H9 (cell line): Measurements from ENCODE around the gene GATAD2B. TPM values are rescaled to one million over a fixed set of nuclear protein-coding genes. Genes with fewer than 3 reads are reported as not detected.

Source experiments
- DNase-seq: peaks from one replicate; pipeline ENCODE4 v3.0.0-alpha.2; 2017
- H2AFZ ChIP-seq: one replicate; pipeline ENCODE4 v1.6.1; 2013; ENCODE audit warnings: mild to moderate bottlenecking, low read length, control low read depth, moderate library complexity
- H2AK5ac ChIP-seq: 2 replicates; pipeline ENCODE4 v1.6.1; 2013; ENCODE audit warnings: low read length, control low read depth, mixed read lengths; ENCODE audit not compliant: insufficient read length
- H2BK120ac ChIP-seq: one replicate; pipeline ENCODE4 v1.6.1; 2013; ENCODE audit warnings: low read depth, mild to moderate bottlenecking, low read length, control low read depth, inconsistent platforms; ENCODE audit not compliant: poor library complexity, severe bottlenecking
- H2BK12ac ChIP-seq: 2 replicates; pipeline ENCODE4 v1.6.1; 2013; ENCODE audit warnings: low read length, control low read depth, mixed read lengths, low read depth; ENCODE audit not compliant: insufficient read length
- H2BK15ac ChIP-seq: 2 replicates; pipeline ENCODE4 v1.6.1; 2013; ENCODE audit warnings: low read depth, low read length, control low read depth
- H2BK20ac ChIP-seq: one replicate; pipeline ENCODE4 v1.6.1; 2013; ENCODE audit warnings: low read depth, mild to moderate bottlenecking, low read length, control low read depth, inconsistent platforms; ENCODE audit not compliant: poor library complexity, severe bottlenecking
- H2BK5ac ChIP-seq: 2 replicates; pipeline ENCODE4 v1.6.1; 2013; ENCODE audit warnings: low read length, control low read depth, mixed read lengths; ENCODE audit not compliant: insufficient read length
- H3K14ac ChIP-seq: 2 replicates; pipeline ENCODE4 v1.6.1; 2013; ENCODE audit warnings: low read length, control low read depth; ENCODE audit not compliant: insufficient read depth
- H3K18ac ChIP-seq: 2 replicates; pipeline ENCODE4 v1.6.1; 2013; ENCODE audit warnings: low read depth, mild to moderate bottlenecking, mixed read lengths, low read length, control low read depth; ENCODE audit not compliant: insufficient read length
- H3K23ac ChIP-seq: 2 replicates; pipeline ENCODE4 v1.6.1; 2013; ENCODE audit warnings: low read length, control low read depth, mixed read lengths, low read depth; ENCODE audit not compliant: insufficient read length
- H3K23me2 ChIP-seq: 2 replicates; pipeline ENCODE4 v1.6.1; 2013; ENCODE audit warnings: low read depth, mild to moderate bottlenecking, mixed read lengths, low read length, control low read depth; ENCODE audit not compliant: insufficient read length, poor library complexity, severe bottlenecking
- H3K27ac ChIP-seq: 2 replicates; pipeline ENCODE4 v1.5.1; 2013; ENCODE audit warnings: low read length, control low read depth, mixed read lengths, low read depth; ENCODE audit not compliant: insufficient read length
- H3K27me3 ChIP-seq: 2 replicates; pipeline ENCODE4 v1.6.1; 2013; ENCODE audit warnings: low read length, control low read depth, inconsistent platforms; ENCODE audit not compliant: insufficient read depth
- H3K4ac ChIP-seq: 2 replicates; pipeline ENCODE4 v1.6.1; 2013; ENCODE audit warnings: low read depth, mild to moderate bottlenecking, control low read depth, inconsistent platforms, low read length, moderate library complexity
- H3K4me1 ChIP-seq: 2 replicates; pipeline ENCODE4 v1.6.1; 2013; ENCODE audit warnings: low read length, control low read depth, inconsistent platforms; ENCODE audit not compliant: insufficient read depth
- H3K4me2 ChIP-seq: 2 replicates; pipeline ENCODE4 v1.6.1; 2013; ENCODE audit warnings: low read length, control low read depth, mixed read lengths; ENCODE audit not compliant: insufficient read length, insufficient read depth
- H3K56ac ChIP-seq: 2 replicates; pipeline ENCODE4 v1.6.1; 2013; ENCODE audit warnings: low read depth, mild to moderate bottlenecking, mixed read lengths, low read length, control low read depth; ENCODE audit not compliant: insufficient read length
- H3K79me1 ChIP-seq: 2 replicates; pipeline ENCODE4 v1.6.1; 2013; ENCODE audit warnings: low read depth, mild to moderate bottlenecking, moderate library complexity, low read length, control low read depth, inconsistent platforms; ENCODE audit not compliant: insufficient read depth, poor library complexity, severe bottlenecking
- H3K79me2 ChIP-seq: 2 replicates; pipeline ENCODE4 v1.6.1; 2013; ENCODE audit warnings: low read length, control low read depth, inconsistent platforms; ENCODE audit not compliant: insufficient read depth
- H3K9ac ChIP-seq: 2 replicates; pipeline ENCODE4 v1.6.1; 2013; ENCODE audit warnings: low read length, control low read depth, mixed read lengths; ENCODE audit not compliant: insufficient read length; ENCODE audit errors: extremely low read depth
- H3K9me3 ChIP-seq: one replicate; pipeline ENCODE4 v1.6.1; 2013; ENCODE audit warnings: low read depth, low read length, inconsistent platforms; ENCODE audit not compliant: control insufficient read depth
- H3T11ph ChIP-seq: one replicate; pipeline ENCODE4 v1.6.1; 2013; ENCODE audit warnings: mild to moderate bottlenecking, low read length, control low read depth, inconsistent platforms
- H4K20me1 ChIP-seq: one replicate; pipeline ENCODE4 v1.6.1; 2013; ENCODE audit not compliant: control insufficient read depth, insufficient read length, insufficient read depth
- H4K5ac ChIP-seq: 2 replicates; pipeline ENCODE4 v1.6.1; 2013; ENCODE audit warnings: low read depth, mild to moderate bottlenecking, mixed read lengths, low read length, control low read depth; ENCODE audit not compliant: insufficient read length
- H4K8ac ChIP-seq: replicated peaks from 2 replicates; pipeline ENCODE4 v1.6.1; 2013; ENCODE audit warnings: low read length, control low read depth, mixed read lengths, low read depth; ENCODE audit not compliant: insufficient read length
- H4K91ac ChIP-seq: 2 replicates; pipeline ENCODE4 v1.6.1; 2013; ENCODE audit warnings: low read depth, mild to moderate bottlenecking, moderate library complexity, mixed read lengths, low read length, control low read depth; ENCODE audit not compliant: insufficient read length
- H3K27ac Mint-ChIP-seq, 3 experiments: 2 replicates in 2 of 3; 3 replicates in 1 of 3; pipeline ENCODE4 v1.8.0; 2020 to 2021; ENCODE audit warnings: mixed read lengths in 3 of 3, mild to moderate bottlenecking in 1 of 3, moderate library complexity in 1 of 3
- H3K27me3 Mint-ChIP-seq: 2 replicates; pipeline ENCODE4 v1.8.0; 2021; ENCODE audit warnings: low read depth, mild to moderate bottlenecking, moderate library complexity, mixed read lengths
- H3K36me3 Mint-ChIP-seq, 3 experiments: 2 replicates in 2 of 3; 3 replicates in 1 of 3; pipeline ENCODE4 v1.8.0; 2020 to 2021; ENCODE audit warnings: low read depth in 3 of 3, mixed read lengths in 3 of 3; ENCODE audit not compliant: insufficient read depth in 1 of 3
- H3K4me1 Mint-ChIP-seq, 2 experiments: 2 replicates each; pipeline ENCODE4 v1.8.0; 2020; ENCODE audit warnings: mixed read lengths in 2 of 2
- H3K4me3 Mint-ChIP-seq, 2 experiments: 2 replicates in 1 of 2; 3 replicates in 1 of 2; pipeline ENCODE4 v1.8.0; 2020 to 2021; ENCODE audit warnings: mild to moderate bottlenecking in 2 of 2, mixed read lengths in 2 of 2, moderate library complexity in 1 of 2
- H3K9me3 Mint-ChIP-seq, 2 experiments: 2 replicates in 1 of 2; 3 replicates in 1 of 2; pipeline ENCODE4 v1.8.0; 2020; ENCODE audit warnings: mild to moderate bottlenecking in 2 of 2, mixed read lengths in 2 of 2, moderate library complexity in 1 of 2
- WGBS: extraction: QIAGEN DNeasy Blood & Tissue Kit; methylation state at CpG from one replicate; pipeline ENCODE4 v1.1.7; 2013; ENCODE audit warnings: missing lambda C conversion rate, low lambda C conversion rate, mixed read lengths; ENCODE audit not compliant: insufficient read length; ENCODE audit errors: extremely low coverage; 5-methylcytosine and 5-hydroxymethylcytosine counted together
- total RNA-seq: library from RNA; stranded (reverse); gene quantifications from 2 replicates; pipeline ENCODE4 v1.2.1, GENCODE V29; 2021
- TF ChIP-seq, protein P1 (sequence below): fragments of 200-600 bp; sonication (generic); conservative IDR thresholded peaks from 3 replicates; pipeline ENCODE4 v1.8.0; 2021; ENCODE audit warnings: antibody characterized with exemption, mild to moderate bottlenecking

The GATAD2B gene
- total RNA-seq, 1 experiment from 2014 or later = 44.1 TPM

GRCh38 chr1:153768316-153769181 lies 154.2 kb downstream of the GATAD2B start:
- TF ChIP-seq, protein P1, sequence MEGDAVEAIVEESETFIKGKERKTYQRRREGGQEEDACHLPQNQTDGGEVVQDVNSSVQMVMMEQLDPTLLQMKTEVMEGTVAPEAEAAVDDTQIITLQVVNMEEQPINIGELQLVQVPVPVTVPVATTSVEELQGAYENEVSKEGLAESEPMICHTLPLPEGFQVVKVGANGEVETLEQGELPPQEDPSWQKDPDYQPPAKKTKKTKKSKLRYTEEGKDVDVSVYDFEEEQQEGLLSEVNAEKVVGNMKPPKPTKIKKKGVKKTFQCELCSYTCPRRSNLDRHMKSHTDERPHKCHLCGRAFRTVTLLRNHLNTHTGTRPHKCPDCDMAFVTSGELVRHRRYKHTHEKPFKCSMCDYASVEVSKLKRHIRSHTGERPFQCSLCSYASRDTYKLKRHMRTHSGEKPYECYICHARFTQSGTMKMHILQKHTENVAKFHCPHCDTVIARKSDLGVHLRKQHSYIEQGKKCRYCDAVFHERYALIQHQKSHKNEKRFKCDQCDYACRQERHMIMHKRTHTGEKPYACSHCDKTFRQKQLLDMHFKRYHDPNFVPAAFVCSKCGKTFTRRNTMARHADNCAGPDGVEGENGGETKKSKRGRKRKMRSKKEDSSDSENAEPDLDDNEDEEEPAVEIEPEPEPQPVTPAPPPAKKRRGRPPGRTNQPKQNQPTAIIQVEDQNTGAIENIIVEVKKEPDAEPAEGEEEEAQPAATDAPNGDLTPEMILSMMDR = no peak
- H4K5ac ChIP-seq = no peak overlapping the region
- no peak overlapping the region for H3K56ac ChIP-seq
- no peak overlapping the region for H4K91ac ChIP-seq
- no peak overlapping the region for H4K8ac ChIP-seq
- peaks cover 4 to 21% of the 10 kb centered on the region in 2 experiments; a peak in 3 of 4 replicates for H3K4me1 Mint-ChIP-seq
- H3K18ac ChIP-seq = no peak overlapping the region
- no peak overlapping the region for H3K4me2 ChIP-seq
- no peaks in the 10 kb centered on the region for H4K20me1 ChIP-seq
- DNase-seq = no peak
- H2AK5ac ChIP-seq = no peak overlapping the region
- H3K4ac ChIP-seq = no peak overlapping the region
- H2BK12ac ChIP-seq = no peak overlapping the region
- H3K9ac ChIP-seq = no peak overlapping the region
- H3K36me3 Mint-ChIP-seq = peaks cover 48 to 90% (median 79%) of the 10 kb centered on the region in 3 experiments; a peak in 6 of 7 replicates
- H2AFZ ChIP-seq = no peak overlapping the region
- H3K23me2 ChIP-seq = no peaks in the 10 kb centered on the region
- H2BK15ac ChIP-seq = no peak overlapping the region
- H3K79me1 ChIP-seq = no peaks in the 10 kb centered on the region
- H3K4me1 ChIP-seq = 0 out of 2 replicates have a peak, but pooled peaks cover 2% of the 10 kb centered on the region
- H3K27me3 ChIP-seq = no peaks in the 10 kb centered on the region
- H2BK120ac ChIP-seq = no peak overlapping the region
- no peak overlapping the region for H3K27ac ChIP-seq
- no peak overlapping the region for H3T11ph ChIP-seq
- no peaks in the 10 kb centered on the region for H3K27me3 Mint-ChIP-seq
- no peaks in the 10 kb centered on the region for H3K9me3 Mint-ChIP-seq
- H3K23ac ChIP-seq = no peak overlapping the region
- no peaks in the 10 kb centered on the region for H3K9me3 ChIP-seq
- H2BK5ac ChIP-seq = no peak overlapping the region
- no peaks in the 10 kb centered on the region for H3K79me2 ChIP-seq
- H3K27ac Mint-ChIP-seq = no peak overlapping the region
- no peak overlapping the region for H3K4me3 Mint-ChIP-seq
- H3K14ac ChIP-seq = no peak overlapping the region; the same call in 1 of the 2 replicates
- H2BK20ac ChIP-seq = no peak overlapping the region
- no CpG with 5 or more reads among the region's 4 CpGs for WGBS
